ENCODE measurements around the gene PDGFC.

The PDGFC gene

GRCh38 chr4:156790866-156791265 is 180.7 kb downstream of the PDGFC start:
- CTCF ChIA-PET: interaction anchor here (1.6 kb wide), 1 partner anchor 10 kb away, joined by 4 read pairs; no protein-coding TSS in a partner anchor

GRCh38 chr4:156788782-156789181 is 182.8 kb downstream of the PDGFC start:
- TF ChIP-seq L3MBTL2 (conservative IDR thresholded peaks at IDR 0.05): no peak
- no peak for TF ChIP-seq BHLHE40 (IDR thresholded peaks at IDR 0.05; ENCODE audit: borderline replicate concordance)
- TF ChIP-seq SP1 (IDR thresholded peaks at IDR 0.05): no peak
- no peak for TF ChIP-seq PKNOX1 (IDR thresholded peaks at IDR 0.05)
- TF ChIP-seq HDGF (IDR thresholded peaks at IDR 0.05; ENCODE audit: borderline replicate concordance): no peak
- no peak for TF ChIP-seq FOXA1 (IDR thresholded peaks at IDR 0.05)
- no peak for TF ChIP-seq NFRKB (IDR thresholded peaks at IDR 0.05)
- TF ChIP-seq ZNF384 (IDR thresholded peaks at IDR 0.05): no peak
- no peak for TF ChIP-seq TARDBP (IDR thresholded peaks at IDR 0.05)
- no peak for TF ChIP-seq SUZ12 (IDR thresholded peaks at IDR 0.05)
- no peak for TF ChIP-seq FOXK2 (IDR thresholded peaks at IDR 0.05)
- TF ChIP-seq FOXM1 (IDR thresholded peaks at IDR 0.05; ENCODE audit: borderline replicate concordance): no peak
- no peak for TF ChIP-seq LEF1 (IDR thresholded peaks at IDR 0.05; ENCODE audit: borderline replicate concordance)
- no peak for TF ChIP-seq ARNT (IDR thresholded peaks at IDR 0.05)
- no peak for TF ChIP-seq ELF4 (IDR thresholded peaks at IDR 0.05)
- no peak for TF ChIP-seq CTBP1 (IDR thresholded peaks at IDR 0.05; ENCODE audit: borderline replicate concordance)
- DNase-seq (ENCODE audit: extremely low spot score): no peak
- ChIA-PET POLR2A (no interaction called here), CTCF (no interaction called here)

More at GRCh38 chr4:156790866-156791265, 180.7 kb downstream of the PDGFC start:
- TF ChIP-seq PKNOX1 (IDR thresholded peaks at IDR 0.05): no peak
- POLR2A ChIA-PET: no interaction called here
- no peak for DNase-seq (ENCODE audit: extremely low spot score)

GRCh38 chr4:156786713-156787112 is 184.9 kb downstream of the PDGFC start:
- ChIA-PET CTCF (no interaction called here), POLR2A (no interaction called here)
- no peak for DNase-seq (ENCODE audit: extremely low spot score)
- TF ChIP-seq BHLHE40 (IDR thresholded peaks at IDR 0.05; ENCODE audit: borderline replicate concordance) (no peak), PKNOX1 (IDR thresholded peaks at IDR 0.05) (no peak), L3MBTL2 (conservative IDR thresholded peaks at IDR 0.05) (no peak), HDGF (IDR thresholded peaks at IDR 0.05; ENCODE audit: borderline replicate concordance) (no peak), SP1 (IDR thresholded peaks at IDR 0.05) (no peak), LEF1 (IDR thresholded peaks at IDR 0.05; ENCODE audit: borderline replicate concordance) (no peak), FOXK2 (IDR thresholded peaks at IDR 0.05) (no peak), SUZ12 (IDR thresholded peaks at IDR 0.05) (no peak), ZNF384 (IDR thresholded peaks at IDR 0.05) (no peak), ARNT (IDR thresholded peaks at IDR 0.05) (no peak), CTBP1 (IDR thresholded peaks at IDR 0.05; ENCODE audit: borderline replicate concordance) (no peak), NFRKB (IDR thresholded peaks at IDR 0.05) (no peak), TARDBP (IDR thresholded peaks at IDR 0.05) (no peak)

GRCh38 chr4:156784970-156785369 is 186.6 kb downstream of the PDGFC start:
- ChIA-PET POLR2A (no interaction called here), CTCF (no interaction called here)
- no peak for TF ChIP-seq PKNOX1 (IDR thresholded peaks at IDR 0.05)
- DNase-seq (ENCODE audit: extremely low spot score): no peak

GRCh38 chr4:156783966-156784365 is 187.6 kb downstream of the PDGFC start:
- DNase-seq (ENCODE audit: extremely low spot score): no peak
- POLR2A ChIA-PET: no interaction called here
- CTCF ChIA-PET: no interaction called here
- TF ChIP-seq SP1 (IDR thresholded peaks at IDR 0.05) (no peak), LEF1 (IDR thresholded peaks at IDR 0.05; ENCODE audit: borderline replicate concordance) (no peak), NFRKB (IDR thresholded peaks at IDR 0.05) (no peak), FOXA1 (IDR thresholded peaks at IDR 0.05) (no peak), ARNT (IDR thresholded peaks at IDR 0.05) (no peak), CTBP1 (IDR thresholded peaks at IDR 0.05; ENCODE audit: borderline replicate concordance) (no peak), FOXK2 (IDR thresholded peaks at IDR 0.05) (no peak), BHLHE40 (IDR thresholded peaks at IDR 0.05; ENCODE audit: borderline replicate concordance) (no peak), SUZ12 (IDR thresholded peaks at IDR 0.05) (no peak)

- DNase-seq (ENCODE audit: extremely low spot score): no peak
- POLR2A ChIA-PET: no interaction called here
- no peak for TF ChIP-seq L3MBTL2 (conservative IDR thresholded peaks at IDR 0.05)
- TF ChIP-seq ZNF384 (IDR thresholded peaks at IDR 0.05): no peak
- TF ChIP-seq FOXA1 (IDR thresholded peaks at IDR 0.05): no peak
- no peak for TF ChIP-seq LEF1 (IDR thresholded peaks at IDR 0.05; ENCODE audit: borderline replicate concordance)
- TF ChIP-seq FOXM1 (IDR thresholded peaks at IDR 0.05; ENCODE audit: borderline replicate concordance): no peak
- TF ChIP-seq NFRKB (IDR thresholded peaks at IDR 0.05): no peak
- TF ChIP-seq HDGF (IDR thresholded peaks at IDR 0.05; ENCODE audit: borderline replicate concordance): no peak
- no peak for TF ChIP-seq PKNOX1 (IDR thresholded peaks at IDR 0.05)
- TF ChIP-seq FOXK2 (IDR thresholded peaks at IDR 0.05): no peak
- TF ChIP-seq CTBP1 (IDR thresholded peaks at IDR 0.05; ENCODE audit: borderline replicate concordance): no peak
- TF ChIP-seq SUZ12 (IDR thresholded peaks at IDR 0.05): no peak
- TF ChIP-seq SP1 (IDR thresholded peaks at IDR 0.05): no peak
- CTCF ChIA-PET: no interaction called here
Measured at GRCh38 chr4:156782491-156782890, 189.1 kb downstream of the PDGFC start.

Measured in HEK293T (cell line).